Activated CD4-positive, alpha-beta memory T cell treated with anti-CD3 and anti-CD28 coated beads, Interleukin-2, amount 10 ng/mL, durations not matched to agents 7 days and 5 days (primary cell): Measurements from ENCODE around the gene SLC24A3. TPM values are rescaled to one million over a fixed set of nuclear protein-coding genes. Genes with fewer than 3 reads are reported as not detected.

ENCODE experiments used
- CTCF ChIA-PET: fragments of 350-600 bp; sonication (Branson Sonifier 250); formaldehyde crosslinking; loops from one replicate; lab custom pipeline; 2021; ENCODE audit warnings: antibody characterized with exemption, inconsistent platforms; lab: Charles Lee
- POLR2A ChIA-PET: fragments of 350-600 bp; sonication (Branson Sonifier 250); formaldehyde crosslinking; loops from one replicate; lab custom pipeline; 2021; ENCODE audit warnings: antibody characterized with exemption; lab: Charles Lee
- DNase-seq: peaks from one replicate; pipeline ENCODE4 v3.0.0-alpha.2; 2020
- H3K27ac Mint-ChIP-seq: one replicate; pipeline ENCODE4 v1.8.0; 2021; ENCODE audit warnings: mild to moderate bottlenecking, mixed read lengths
- H3K27me3 Mint-ChIP-seq: one replicate; pipeline ENCODE4 v1.8.0; 2021; ENCODE audit warnings: mixed read lengths
- H3K36me3 Mint-ChIP-seq: one replicate; pipeline ENCODE4 v1.8.0; 2021; ENCODE audit warnings: low read depth, mixed read lengths
- H3K4me1 Mint-ChIP-seq: one replicate; pipeline ENCODE4 v1.8.0; 2021; ENCODE audit warnings: mixed read lengths
- H3K4me3 Mint-ChIP-seq: one replicate; pipeline ENCODE4 v1.8.0; 2021; ENCODE audit warnings: mild to moderate bottlenecking, mixed read lengths
- H3K9me3 Mint-ChIP-seq: one replicate; pipeline ENCODE4 v1.8.0; 2021; ENCODE audit warnings: mixed read lengths
- total RNA-seq, 2 experiments: library from RNA; stranded (reverse); gene quantifications; one replicate each; pipeline ENCODE4 v1.2.3, GENCODE V29; 2021

Gene SLC24A3
- total RNA-seq, result not detected

DNA sequence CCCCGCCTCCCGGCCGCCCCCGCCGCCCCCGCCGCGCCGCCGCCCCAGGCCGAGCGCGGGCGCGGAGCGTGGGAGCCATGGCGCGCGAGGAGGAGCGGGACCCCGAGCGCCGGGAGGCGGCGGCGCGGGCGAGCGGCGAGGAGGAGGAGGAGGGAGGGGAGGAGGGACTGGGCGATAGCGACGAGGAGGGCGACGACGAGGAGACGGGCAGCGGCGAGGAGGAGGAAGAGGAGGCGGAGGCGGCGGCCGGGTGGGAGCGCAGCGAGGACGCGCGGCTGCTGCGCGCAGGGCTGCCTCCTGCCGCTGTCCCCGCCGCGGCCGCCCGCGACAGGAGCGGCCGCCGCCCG, at the start of gene SLC24A3:
Gene SLC24A3 (plus strand): TSS at position 174 of the 347 bp plus-strand sequence.
- no peak within 1 kb of the TSS for H3K4me3 Mint-ChIP-seq
- H3K9me3 Mint-ChIP-seq, result no peaks in the 10 kb centered on the region
- no peak for DNase-seq
- no peaks in the 10 kb centered on the region for H3K36me3 Mint-ChIP-seq
- peaks cover 29% of the 10 kb centered on the region for H3K27me3 Mint-ChIP-seq
- CTCF ChIA-PET, result no interaction called here
- POLR2A ChIA-PET, result no interaction called here
- H3K27ac Mint-ChIP-seq, result no peak within 1 kb of the TSS
- no peaks in the 10 kb centered on the region for H3K4me1 Mint-ChIP-seq

DNA sequence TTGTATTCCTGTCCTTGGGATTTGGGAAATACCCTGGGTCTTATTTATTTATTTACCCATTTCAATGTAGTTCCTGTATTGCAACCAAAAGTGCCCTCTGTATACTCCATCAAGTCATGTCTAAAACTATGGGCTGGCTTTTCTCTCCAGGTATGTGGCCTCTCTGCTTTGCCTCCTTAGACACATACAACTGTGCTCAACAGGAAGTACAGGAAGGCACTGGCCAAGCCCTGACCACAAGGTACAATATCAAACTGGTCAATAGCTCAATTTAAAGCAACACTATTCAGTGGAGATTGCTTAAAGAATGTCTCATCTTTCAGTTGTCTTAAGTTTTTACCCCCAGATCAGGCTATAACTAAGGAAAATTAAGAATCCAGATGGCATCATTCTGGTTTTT, 42.3 kb upstream of the SLC24A3 start:
- Mint-ChIP-seq H3K27ac (no peak overlapping the region), H3K27me3 (no peaks in the 10 kb centered on the region), H3K4me3 (no peak overlapping the region), H3K36me3 (no peaks in the 10 kb centered on the region), H3K4me1 (no peaks in the 10 kb centered on the region), H3K9me3 (peaks cover 3% of the 10 kb centered on the region)
- ChIA-PET POLR2A (no interaction called here), CTCF (no interaction called here)
- DNase-seq, result no peak

DNA sequence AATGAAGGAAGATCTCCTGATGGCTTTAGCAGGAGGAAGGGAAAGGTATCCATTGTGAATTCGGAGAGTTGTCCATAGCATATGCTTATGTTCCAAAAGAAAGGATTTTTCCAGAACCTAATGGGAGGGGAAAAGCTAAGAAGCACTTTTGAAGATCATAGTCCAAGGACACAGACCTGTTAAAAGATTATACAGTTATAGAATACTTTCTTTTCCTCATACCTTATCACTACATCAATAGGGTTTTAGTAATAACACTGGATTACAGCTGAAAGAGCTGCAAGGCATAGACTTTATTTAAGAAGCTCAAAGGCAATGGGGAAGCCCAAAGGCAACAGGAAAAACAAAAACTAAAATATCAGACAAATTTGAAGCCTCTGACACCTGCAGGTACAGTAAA, 39.8 kb upstream of the SLC24A3 start:
- no peak for DNase-seq
- Mint-ChIP-seq H3K27ac (no peak overlapping the region), H3K4me1 (no peaks in the 10 kb centered on the region), H3K9me3 (peaks cover 3% of the 10 kb centered on the region), H3K27me3 (no peaks in the 10 kb centered on the region), H3K36me3 (no peaks in the 10 kb centered on the region), H3K4me3 (no peak overlapping the region)
- ChIA-PET POLR2A (no interaction called here), CTCF (no interaction called here)

DNA sequence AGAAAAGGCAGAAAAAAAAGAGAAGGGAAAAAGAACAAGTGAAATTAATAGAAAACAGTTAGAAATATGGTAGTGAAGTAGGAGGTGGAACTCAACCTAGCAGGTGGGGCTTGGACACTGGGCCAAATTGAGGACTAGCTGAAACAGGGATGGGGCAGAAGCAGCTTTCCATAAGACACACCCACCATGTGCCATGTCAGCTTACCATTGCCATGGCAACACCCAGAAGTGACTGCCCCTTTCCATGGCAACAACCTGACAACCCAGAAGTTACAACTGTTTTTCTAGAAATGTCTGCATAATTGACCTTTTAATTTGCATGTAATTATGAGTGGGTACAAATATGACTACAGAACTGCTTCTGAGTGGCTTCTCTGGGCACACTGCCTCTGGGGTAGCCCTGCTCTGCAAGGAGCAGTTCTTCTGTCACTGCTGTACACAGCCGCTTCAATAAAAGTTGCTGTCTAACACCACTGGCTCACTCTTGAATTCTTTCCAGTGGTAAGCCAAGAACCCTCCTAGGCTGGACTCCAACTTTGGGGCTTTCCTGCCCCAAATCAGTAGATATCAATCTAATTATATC, 35.9 kb upstream of the SLC24A3 start:
- H3K9me3 Mint-ChIP-seq, result no peaks in the 10 kb centered on the region
- H3K4me3 Mint-ChIP-seq, result no peak overlapping the region
- no peak for DNase-seq
- ChIA-PET POLR2A (no interaction called here), CTCF (no interaction called here)
- no peaks in the 10 kb centered on the region for H3K27me3 Mint-ChIP-seq
- H3K27ac Mint-ChIP-seq, result no peak overlapping the region
- H3K36me3 Mint-ChIP-seq, result no peaks in the 10 kb centered on the region
- H3K4me1 Mint-ChIP-seq, result no peaks in the 10 kb centered on the region

DNA sequence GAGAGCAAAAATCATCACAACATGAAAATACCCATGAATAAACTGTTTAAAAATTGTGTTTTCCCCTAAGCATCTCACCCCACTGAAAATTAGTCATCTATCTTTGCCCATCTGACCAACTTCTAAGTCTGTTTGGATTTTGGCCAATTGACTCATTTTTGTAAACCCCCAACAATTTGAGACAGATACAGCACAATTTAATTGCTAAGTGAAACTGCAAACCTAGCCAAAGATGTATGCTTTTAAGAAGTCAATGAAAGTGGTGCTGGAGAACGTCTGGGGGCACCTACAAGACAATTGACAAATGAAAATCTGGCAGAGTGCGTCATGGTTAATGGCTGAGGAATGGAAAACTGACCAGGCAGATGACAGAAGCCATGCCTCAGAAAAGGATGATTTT, 30.9 kb upstream of the SLC24A3 start:
- POLR2A ChIA-PET, result no interaction called here
- no peaks in the 10 kb centered on the region for H3K36me3 Mint-ChIP-seq
- H3K9me3 Mint-ChIP-seq, result no peaks in the 10 kb centered on the region
- H3K27me3 Mint-ChIP-seq, result no peaks in the 10 kb centered on the region
- H3K4me3 Mint-ChIP-seq, result no peak overlapping the region
- CTCF ChIA-PET, result no interaction called here
- DNase-seq, result no peak
- no peaks in the 10 kb centered on the region for H3K4me1 Mint-ChIP-seq
- H3K27ac Mint-ChIP-seq, result no peak overlapping the region

DNA sequence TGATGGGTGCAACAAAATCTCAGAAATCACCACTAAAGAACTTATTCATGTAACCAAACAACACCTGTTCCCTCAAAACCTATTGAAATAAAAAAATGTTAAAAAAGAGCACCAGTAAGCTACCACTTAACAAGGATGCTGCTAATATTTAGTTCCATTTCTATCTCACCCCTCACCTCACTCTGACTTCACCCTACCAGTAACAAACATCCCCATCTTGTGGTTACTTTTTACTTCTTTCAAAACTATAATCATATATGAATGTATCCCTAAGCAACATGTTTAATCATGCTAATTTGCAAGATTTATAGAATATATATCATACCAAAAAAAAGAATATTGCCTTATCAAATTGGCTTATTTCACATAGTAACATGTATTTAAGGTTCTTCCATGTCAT, 27.4 kb upstream of the SLC24A3 start:
- no peaks in the 10 kb centered on the region for H3K9me3 Mint-ChIP-seq
- CTCF ChIA-PET, result no interaction called here
- no peaks in the 10 kb centered on the region for H3K36me3 Mint-ChIP-seq
- H3K4me3 Mint-ChIP-seq, result no peak overlapping the region
- H3K27ac Mint-ChIP-seq, result no peak overlapping the region
- no peak for DNase-seq
- H3K27me3 Mint-ChIP-seq, result no peaks in the 10 kb centered on the region
- POLR2A ChIA-PET, result no interaction called here
- H3K4me1 Mint-ChIP-seq, result no peaks in the 10 kb centered on the region

DNA sequence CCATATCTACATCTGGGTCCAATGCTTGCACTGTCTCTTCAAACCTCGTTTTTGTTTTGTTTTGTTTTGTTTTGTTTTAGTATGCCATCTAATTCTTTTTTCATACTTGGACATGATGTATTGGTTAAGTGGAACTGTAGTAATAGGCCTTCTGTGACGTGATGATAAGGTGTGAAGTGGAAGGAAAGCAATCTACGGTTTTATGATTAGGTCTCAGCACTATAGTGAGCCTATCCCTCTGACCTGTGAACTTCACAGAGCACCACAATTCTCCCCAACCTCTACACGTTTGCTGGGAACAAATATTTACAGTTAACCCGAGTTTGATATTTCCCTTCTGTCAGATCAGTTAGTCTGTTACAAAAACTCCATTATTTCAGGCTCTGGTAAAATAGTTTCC, 19.1 kb upstream of the SLC24A3 start:
- no peak for DNase-seq
- Mint-ChIP-seq H3K27ac (no peak overlapping the region), H3K4me3 (no peak overlapping the region), H3K36me3 (no peaks in the 10 kb centered on the region), H3K9me3 (no peaks in the 10 kb centered on the region), H3K4me1 (no peaks in the 10 kb centered on the region), H3K27me3 (no peaks in the 10 kb centered on the region)
- POLR2A ChIA-PET, result no interaction called here
- CTCF ChIA-PET, result no interaction called here

DNA sequence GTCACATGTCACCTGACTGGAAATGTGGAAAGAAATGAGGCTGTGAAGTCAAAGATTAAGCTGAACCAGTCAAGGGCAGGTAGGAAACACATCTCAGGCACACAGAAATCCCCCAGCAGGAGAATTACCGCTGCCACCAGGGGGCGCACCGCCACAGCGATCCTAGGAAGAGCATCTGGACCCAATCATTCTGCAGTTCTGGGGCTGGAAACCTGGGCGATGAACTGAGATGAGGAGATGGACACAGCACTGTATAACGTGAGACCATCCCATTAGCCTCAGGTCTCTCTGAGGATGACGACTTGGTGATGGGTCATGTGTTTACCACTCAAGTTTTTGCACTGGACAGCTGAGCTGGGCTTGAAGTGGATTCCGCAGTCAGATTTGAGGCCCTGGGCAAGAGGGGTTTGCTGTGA, 6.5 kb upstream of the SLC24A3 start:
- Mint-ChIP-seq H3K4me3 (no peak overlapping the region), H3K27me3 (peaks cover 6% of the 10 kb centered on the region), H3K27ac (no peak overlapping the region), H3K9me3 (no peaks in the 10 kb centered on the region), H3K36me3 (no peaks in the 10 kb centered on the region), H3K4me1 (no peaks in the 10 kb centered on the region)
- DNase-seq, result peak; percentile 64
- ChIA-PET CTCF (interaction anchor here (1.0 to 3.6 kb wide), 5 partner anchors 10 to 456 kb away, joined by 3 to 15 read pairs (median 6); no protein-coding TSS in a partner anchor), POLR2A (no interaction called here)

- Mint-ChIP-seq H3K27ac (no peak overlapping the region), H3K9me3 (no peaks in the 10 kb centered on the region), H3K4me3 (no peak overlapping the region), H3K36me3 (no peaks in the 10 kb centered on the region), H3K4me1 (no peaks in the 10 kb centered on the region), H3K27me3 (peaks cover 13% of the 10 kb centered on the region)
- DNase-seq, result no peak
- ChIA-PET CTCF (interaction anchor here (1.2 to 3.6 kb wide), 6 partner anchors 11 to 455 kb away, joined by 3 to 15 read pairs (median 3); no protein-coding TSS in a partner anchor), POLR2A (no interaction called here)
Observed at GRCh38 chr20:19207541-19207940, 4.9 kb upstream of the SLC24A3 start.

DNA sequence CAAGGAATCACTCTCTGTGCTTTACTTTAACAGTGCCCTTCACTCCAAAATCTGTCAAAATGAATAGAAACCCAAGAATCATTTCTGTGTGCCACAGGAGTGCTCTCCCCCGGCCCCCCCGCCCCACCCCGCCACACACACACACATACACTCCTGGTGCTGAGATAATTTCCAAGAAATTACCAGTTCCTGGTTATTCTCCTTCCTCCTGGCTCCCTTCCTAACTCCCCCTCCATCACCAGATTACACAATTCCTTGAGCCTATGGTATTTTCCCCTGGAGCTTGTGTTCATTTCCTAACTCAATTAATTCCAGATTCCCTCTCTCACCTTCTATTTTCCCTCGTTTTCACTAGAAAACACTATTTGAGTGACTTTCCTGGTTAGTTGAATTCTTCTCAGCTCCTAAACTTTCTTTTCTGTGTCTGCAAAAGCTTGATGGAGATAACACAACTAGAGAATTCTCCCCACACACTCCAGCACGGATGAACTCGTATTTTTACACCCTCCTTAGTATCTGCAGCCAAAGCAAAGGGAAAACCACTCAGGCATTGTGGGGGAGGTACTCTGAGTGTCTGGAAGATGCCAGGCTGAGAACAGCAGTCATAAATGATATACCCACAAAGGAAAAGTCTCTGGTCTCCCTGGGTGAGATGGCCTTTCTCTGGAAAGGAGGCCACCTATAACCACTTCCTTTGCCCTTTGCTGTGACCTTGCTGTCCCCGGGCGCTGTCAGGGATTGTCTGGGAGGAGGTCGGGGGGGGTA, 1.9 kb upstream of the SLC24A3 start:
- POLR2A ChIA-PET, result no interaction called here

GRCh38 chr20:19211252-19211651, 1.2 kb upstream of the SLC24A3 start:
- no peak for DNase-seq
- no peaks in the 10 kb centered on the region for H3K4me1 Mint-ChIP-seq
- no peaks in the 10 kb centered on the region for H3K9me3 Mint-ChIP-seq
- no peak overlapping the region for H3K4me3 Mint-ChIP-seq
- no peaks in the 10 kb centered on the region for H3K36me3 Mint-ChIP-seq
- peaks cover 29% of the 10 kb centered on the region for H3K27me3 Mint-ChIP-seq
- ChIA-PET CTCF (no interaction called here), POLR2A (no interaction called here)
- no peak overlapping the region for H3K27ac Mint-ChIP-seq

More for the DNA sequence above, 1.9 kb upstream of the SLC24A3 start:
- Mint-ChIP-seq H3K36me3 (no peaks in the 10 kb centered on the region), H3K27me3 (peaks cover 29% of the 10 kb centered on the region), H3K9me3 (no peaks in the 10 kb centered on the region), H3K4me3 (no peak overlapping the region), H3K27ac (no peak overlapping the region), H3K4me1 (no peaks in the 10 kb centered on the region)
- no peak for DNase-seq
- CTCF ChIA-PET, result no interaction called here

GRCh38 chr20:19211661-19212468, 577 bp upstream of the SLC24A3 start:
- Mint-ChIP-seq H3K27ac (no peak overlapping the region), H3K36me3 (no peaks in the 10 kb centered on the region), H3K4me1 (no peaks in the 10 kb centered on the region), H3K27me3 (peaks cover 29% of the 10 kb centered on the region), H3K9me3 (no peaks in the 10 kb centered on the region), H3K4me3 (no peak overlapping the region)
- POLR2A ChIA-PET, result no interaction called here
- no peak for DNase-seq
- CTCF ChIA-PET, result no interaction called here

DNA sequence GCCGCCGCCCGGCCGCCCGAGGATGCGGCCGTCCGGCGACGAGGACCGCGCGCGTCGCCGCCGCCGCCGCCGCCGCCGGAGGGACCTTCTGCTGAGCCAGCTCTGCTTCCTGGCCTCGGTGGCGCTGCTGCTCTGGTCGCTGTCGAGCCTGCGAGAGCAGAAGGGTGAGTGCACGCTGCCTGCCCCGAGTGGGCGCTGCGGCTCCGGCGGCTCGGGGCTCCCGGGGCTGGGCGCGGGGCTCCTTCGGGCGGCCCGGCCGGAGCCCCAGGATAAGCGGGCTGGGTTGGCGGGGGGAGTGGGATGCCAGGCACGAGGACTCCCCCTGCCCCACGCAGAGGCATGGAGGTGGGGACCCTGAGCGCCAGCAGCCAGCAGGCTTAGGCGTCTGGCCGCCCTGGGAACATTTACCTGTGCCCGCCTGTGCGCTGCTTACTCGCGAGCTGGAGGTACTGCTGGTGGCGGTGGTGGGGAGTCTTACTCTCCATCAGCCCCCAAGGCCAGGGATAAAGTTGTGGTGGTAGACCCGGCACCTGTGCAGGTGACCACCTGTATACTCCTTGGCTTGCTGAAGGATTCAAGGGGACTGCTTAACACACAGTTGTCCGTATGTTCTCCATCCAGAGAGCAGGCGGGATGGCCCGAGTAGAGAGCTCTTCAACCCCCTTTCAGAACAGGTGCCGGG, 520 bp downstream of the SLC24A3 start:
- no peaks in the 10 kb centered on the region for H3K36me3 Mint-ChIP-seq
- DNase-seq, result no peak
- ChIA-PET POLR2A (no interaction called here), CTCF (interaction anchor here (1.1 kb wide), 1 partner anchor 8 kb away, joined by 3 read pairs; no protein-coding TSS in a partner anchor)
- H3K27me3 Mint-ChIP-seq, result peaks cover 29% of the 10 kb centered on the region
- H3K4me1 Mint-ChIP-seq, result no peaks in the 10 kb centered on the region
- H3K9me3 Mint-ChIP-seq, result no peaks in the 10 kb centered on the region
- H3K4me3 Mint-ChIP-seq, result no peak overlapping the region
- no peak overlapping the region for H3K27ac Mint-ChIP-seq
